ENCODE results near the gene HOXA1.
A peak's percentile ranks its signal among the peaks of the same experiment; 100 is the strongest.

Gene HOXA1

GRCh38 chr7:27131390-27131819 lies 35.6 kb upstream of the HOXA1 start:
- DNase-seq, result no peak

GRCh38 chr7:27130540-27131389 lies 35.0 kb upstream of the HOXA1 start, which contains the start of gene HOXA4:
TSS of gene HOXA4 (minus strand) at chr7:27130757. CDS start at chr7:27130733, 24 bp downstream.
- peak; percentile 20 to 84 (median 74) for DNase-seq

GRCh38 chr7:27129729-27130539 lies 34.1 kb upstream of the HOXA1 start:
- DNase-seq, result peak in 2 of 6 experiments; percentile 15 to 29

GRCh38 chr7:27128776-27129728 lies 33.3 kb upstream of the HOXA1 start:
- DNase-seq, result no peak

GRCh38 chr7:27128034-27128433 lies 32.2 kb upstream of the HOXA1 start:
- no peak for DNase-seq

- no peak for DNase-seq
Observed at GRCh38 chr7:27126596-27127327, 31.0 kb upstream of the HOXA1 start.

GRCh38 chr7:27125986-27126394 lies 30.2 kb upstream of the HOXA1 start:
- DNase-seq, result no peak

- DNase-seq, result no peak
Observed at GRCh38 chr7:27124902-27125689, 29.3 kb upstream of the HOXA1 start.

GRCh38 chr7:27124096-27124901 lies 28.5 kb upstream of the HOXA1 start:
- no peak for DNase-seq

- no peak for DNase-seq
Observed at GRCh38 chr7:27123477-27124053, 27.8 kb upstream of the HOXA1 start.

GRCh38 chr7:27123007-27123476 lies 27.2 kb upstream of the HOXA1 start:
- DNase-seq, result no peak

- DNase-seq, result no peak
Observed at GRCh38 chr7:27122077-27122910, 26.5 kb upstream of the HOXA1 start.

- DNase-seq, result no peak
Observed at GRCh38 chr7:27121684-27122076, 25.9 kb upstream of the HOXA1 start.

GRCh38 chr7:27119412-27119911 lies 23.7 kb upstream of the HOXA1 start:
- DNase-seq, result no peak

- no peak for DNase-seq
Observed at GRCh38 chr7:27118580-27118979, 22.8 kb upstream of the HOXA1 start.

- no peak for DNase-seq
Observed at GRCh38 chr7:27117887-27118491, 22.2 kb upstream of the HOXA1 start.

GRCh38 chr7:27116962-27117886 lies 21.4 kb upstream of the HOXA1 start:
- DNase-seq, result no peak
